Stomach smooth muscle (tissue), 2 donors: Measurements from ENCODE around the gene LDLRAD3.
A peak's percentile ranks its signal among the peaks of the same experiment; 100 is the strongest.

ENCODE experiments used
- H3K27ac ChIP-seq: one replicate; pipeline ENCODE4 v1.7.0; 2013; ENCODE audit warnings: mild to moderate bottlenecking, low read length, inconsistent platforms
- H3K27me3 ChIP-seq, 2 donors: one replicate each; pipeline ENCODE4 v1.7.0; 2013; ENCODE audit warnings: low read length in 2 of 2; ENCODE audit not compliant: insufficient read depth in 2 of 2, control insufficient read depth in 1 of 2
- H3K36me3 ChIP-seq, 2 donors: one replicate each; pipeline ENCODE4 v1.7.0; 2013; ENCODE audit warnings: low read length in 2 of 2; ENCODE audit not compliant: control insufficient read depth in 2 of 2, insufficient read depth in 2 of 2
- H3K4me1 ChIP-seq: one replicate; pipeline ENCODE4 v1.7.0; 2013; ENCODE audit warnings: low read length; ENCODE audit not compliant: control insufficient read depth, insufficient read depth
- H3K4me3 ChIP-seq, 2 donors: one replicate each; pipeline ENCODE4 v1.7.0; 2013; ENCODE audit warnings: low read length in 2 of 2
- H3K9ac ChIP-seq, 2 donors: one replicate each; pipeline ENCODE4 v1.7.0; 2013; ENCODE audit warnings: low read length in 2 of 2, mild to moderate bottlenecking in 1 of 2
- H3K9me3 ChIP-seq, 2 donors: one replicate each; pipeline ENCODE4 v1.7.0; 2013; ENCODE audit warnings: low read length in 2 of 2; ENCODE audit not compliant: control insufficient read depth in 2 of 2
- donor health status: healthy.
- donor health status: Pancreatic carcinoma.

Gene LDLRAD3

GRCh38 chr11:36062796-36063365 is 119.0 kb downstream of the LDLRAD3 start:
- Histone ChIP-seq H3K9me3 (peaks cover 2 to 3% of the 10 kb centered on the region in 2 donors), H3K4me1 (no peaks in the 10 kb centered on the region), H3K36me3 (no peaks in the 10 kb centered on the region), H3K9ac (no peak overlapping the region), H3K27me3 (no peaks in the 10 kb centered on the region), H3K4me3 (no peak overlapping the region), H3K27ac (no peak overlapping the region)

DNA sequence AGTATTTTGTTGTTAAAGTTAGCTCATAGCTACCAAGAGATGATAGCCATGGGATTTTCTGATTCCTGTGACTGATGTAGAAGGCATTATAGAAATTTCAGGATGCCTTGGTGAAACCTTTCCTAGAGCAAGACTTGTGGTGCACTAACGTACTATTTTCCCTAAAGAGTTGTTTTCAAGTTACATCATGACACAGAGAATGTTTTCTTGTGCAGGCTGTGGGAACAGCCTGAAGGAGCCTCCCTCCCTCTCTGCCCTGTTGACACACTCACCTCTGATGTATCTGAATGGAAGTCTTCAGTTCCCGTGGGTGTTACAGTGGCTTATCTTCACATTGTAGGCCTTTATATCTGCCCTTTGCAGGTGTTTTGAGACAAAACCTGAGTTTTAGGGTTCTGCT is 121.6 kb downstream of the LDLRAD3 start:
- Histone ChIP-seq H3K36me3 (no peaks in the 10 kb centered on the region), H3K27ac (no peak overlapping the region)

GRCh38 chr11:36066891-36067290 is 123.0 kb downstream of the LDLRAD3 start:
- H3K27me3 ChIP-seq = no peaks in the 10 kb centered on the region
- no peaks in the 10 kb centered on the region for H3K36me3 ChIP-seq
- H3K9ac ChIP-seq = no peak overlapping the region
- H3K27ac ChIP-seq = no peak overlapping the region
- no peaks in the 10 kb centered on the region for H3K4me1 ChIP-seq
- no peak overlapping the region for H3K4me3 ChIP-seq
- H3K9me3 ChIP-seq = peaks cover 0 to 3% of the 10 kb centered on the region in 2 donors

More for the DNA sequence above, 121.6 kb downstream of the LDLRAD3 start:
- Histone ChIP-seq H3K4me3 (no peak overlapping the region), H3K27me3 (no peaks in the 10 kb centered on the region), H3K4me1 (no peaks in the 10 kb centered on the region), H3K9ac (no peak overlapping the region), H3K9me3 (peaks cover 0 to 3% of the 10 kb centered on the region in 2 donors)

DNA sequence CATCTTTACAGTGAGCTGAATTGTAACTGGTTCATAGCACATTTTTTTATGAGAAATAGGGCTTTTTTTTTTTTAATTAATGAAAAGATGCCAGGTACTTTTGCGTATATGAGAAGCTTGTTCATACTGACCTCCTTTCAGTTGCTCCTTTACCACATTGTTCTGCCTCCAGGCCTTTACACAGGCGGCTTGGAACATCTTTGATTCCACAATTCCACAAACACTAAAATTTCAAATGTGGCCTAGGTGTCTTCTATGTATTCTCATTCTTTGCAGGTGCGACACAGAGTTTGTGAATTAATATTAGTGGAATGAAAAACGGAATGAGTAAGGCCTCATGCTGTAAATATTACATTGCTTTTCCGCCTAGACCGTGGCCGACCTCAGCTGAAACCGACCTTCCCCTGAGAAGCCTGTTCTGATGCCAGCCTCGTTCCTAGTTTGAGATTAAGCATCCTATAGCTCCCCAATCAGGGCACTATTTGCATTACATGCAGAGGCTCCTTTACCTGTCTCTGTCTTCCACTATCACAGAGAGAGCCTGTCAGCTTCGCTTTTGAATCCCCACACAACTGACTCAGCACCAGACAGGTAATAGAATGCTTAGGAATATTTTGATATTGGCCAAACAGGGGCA is 125.8 kb downstream of the LDLRAD3 start:
- Histone ChIP-seq H3K4me1 (peaks cover 14% of the 10 kb centered on the region), H3K4me3 (no peak overlapping the region), H3K9ac (no peak overlapping the region), H3K9me3 (peaks cover 0 to 3% of the 10 kb centered on the region in 2 donors), H3K27ac (no peak overlapping the region), H3K36me3 (no peaks in the 10 kb centered on the region), H3K27me3 (no peaks in the 10 kb centered on the region)

- Histone ChIP-seq H3K4me1 (peaks cover 19% of the 10 kb centered on the region), H3K27me3 (no peaks in the 10 kb centered on the region), H3K9me3 (peaks cover 0 to 3% of the 10 kb centered on the region in 2 donors), H3K9ac (no peak overlapping the region), H3K27ac (no peak overlapping the region), H3K36me3 (no peaks in the 10 kb centered on the region), H3K4me3 (no peak overlapping the region)
Measured at GRCh38 chr11:36070213-36070953, 126.5 kb downstream of the LDLRAD3 start.

- peaks cover 19% of the 10 kb centered on the region for H3K4me1 ChIP-seq
- H3K9me3 ChIP-seq = peaks cover 0 to 3% of the 10 kb centered on the region in 2 donors
- H3K36me3 ChIP-seq = no peaks in the 10 kb centered on the region
- no peak overlapping the region for H3K4me3 ChIP-seq
- no peaks in the 10 kb centered on the region for H3K27me3 ChIP-seq
- H3K27ac ChIP-seq = no peak overlapping the region
- no peak overlapping the region for H3K9ac ChIP-seq
Measured at GRCh38 chr11:36070954-36071330, 127.1 kb downstream of the LDLRAD3 start.

DNA sequence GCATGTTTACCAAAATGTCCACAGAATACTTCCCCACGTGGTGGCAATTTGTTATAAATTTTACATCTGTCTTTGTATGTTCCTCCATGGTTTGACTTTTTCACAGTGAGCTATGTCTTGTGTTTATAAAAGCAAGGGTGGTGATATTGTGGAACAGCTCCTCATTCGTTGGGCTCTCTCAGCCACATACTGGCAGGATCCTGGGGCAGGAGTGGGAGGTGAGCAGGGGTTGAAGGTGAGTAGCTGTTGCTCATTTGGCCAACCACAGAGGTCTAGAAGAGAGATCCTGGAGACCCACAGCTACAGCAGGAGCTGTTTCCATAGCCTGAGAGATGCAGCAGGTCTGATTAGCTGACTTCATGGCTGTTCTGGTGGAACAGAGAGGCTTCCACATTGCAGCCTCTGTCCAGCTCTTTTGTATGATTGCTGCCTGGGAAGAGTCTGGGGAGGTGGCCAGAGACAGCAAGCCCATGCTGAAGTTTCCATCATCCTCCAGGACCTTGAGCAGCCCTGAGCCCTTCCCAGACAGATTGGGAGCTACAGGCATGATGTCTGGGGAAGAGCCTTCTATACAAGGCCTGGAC is 128.1 kb downstream of the LDLRAD3 start:
- Histone ChIP-seq H3K4me3 (no peak overlapping the region), H3K27ac (no peak overlapping the region), H3K4me1 (peaks cover 19% of the 10 kb centered on the region), H3K36me3 (no peaks in the 10 kb centered on the region), H3K9ac (no peak overlapping the region), H3K27me3 (no peaks in the 10 kb centered on the region), H3K9me3 (peaks cover 0 to under 1% of the 10 kb centered on the region in 2 donors)

DNA sequence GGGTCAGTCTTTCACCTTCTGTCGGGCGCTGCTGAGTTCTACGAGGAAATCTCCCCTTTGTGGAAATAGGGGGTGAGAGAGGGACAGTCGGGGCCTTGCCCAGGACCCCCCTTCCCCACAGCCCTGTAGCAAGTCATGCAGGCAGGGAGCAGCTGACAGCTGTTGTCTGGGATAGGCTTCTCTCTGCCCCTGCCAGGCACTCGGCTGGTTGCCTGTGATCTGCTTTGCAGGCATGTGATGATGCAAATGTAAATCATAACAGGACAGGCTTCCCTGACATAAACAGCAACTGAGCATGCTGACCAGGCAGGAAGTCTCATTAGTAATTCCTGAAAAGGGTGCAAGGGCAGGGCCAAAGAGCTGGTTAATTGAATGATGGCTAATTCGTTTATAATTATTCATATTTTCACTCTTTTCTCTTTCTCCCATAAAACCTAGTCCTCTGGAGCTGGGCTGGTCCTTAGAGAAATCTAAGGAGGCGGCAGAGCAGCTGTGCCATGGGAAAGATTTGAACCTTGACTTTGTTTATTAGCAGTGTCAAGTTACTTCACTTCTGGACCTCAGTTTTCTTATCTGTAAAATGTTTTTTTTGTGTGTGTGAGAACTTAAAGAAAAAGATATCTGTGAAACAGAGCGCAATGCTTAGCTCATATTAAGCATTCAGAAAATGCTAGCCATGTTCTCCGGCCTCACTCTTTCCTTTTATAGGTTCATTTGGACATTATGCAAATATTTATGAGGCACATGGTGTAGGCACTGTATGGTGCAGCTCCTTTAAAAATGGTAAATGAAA is 129.7 kb downstream of the LDLRAD3 start:
- Histone ChIP-seq H3K4me3 (peak overlapping the region in 1 of 2 donors; percentile 35), H3K9me3 (no peaks in the 10 kb centered on the region), H3K4me1 (peaks cover 19% of the 10 kb centered on the region), H3K36me3 (no peaks in the 10 kb centered on the region), H3K27ac (no peak overlapping the region), H3K9ac (no peak overlapping the region), H3K27me3 (no peaks in the 10 kb centered on the region)

- no peak overlapping the region for H3K4me3 ChIP-seq
- peaks cover 19% of the 10 kb centered on the region for H3K4me1 ChIP-seq
- H3K9ac ChIP-seq = no peak overlapping the region
- no peaks in the 10 kb centered on the region for H3K9me3 ChIP-seq
- H3K27ac ChIP-seq = peak overlapping the region; percentile 18
- no peaks in the 10 kb centered on the region for H3K36me3 ChIP-seq
- H3K27me3 ChIP-seq = no peaks in the 10 kb centered on the region
Measured at GRCh38 chr11:36074941-36075431, 131.1 kb downstream of the LDLRAD3 start.

DNA sequence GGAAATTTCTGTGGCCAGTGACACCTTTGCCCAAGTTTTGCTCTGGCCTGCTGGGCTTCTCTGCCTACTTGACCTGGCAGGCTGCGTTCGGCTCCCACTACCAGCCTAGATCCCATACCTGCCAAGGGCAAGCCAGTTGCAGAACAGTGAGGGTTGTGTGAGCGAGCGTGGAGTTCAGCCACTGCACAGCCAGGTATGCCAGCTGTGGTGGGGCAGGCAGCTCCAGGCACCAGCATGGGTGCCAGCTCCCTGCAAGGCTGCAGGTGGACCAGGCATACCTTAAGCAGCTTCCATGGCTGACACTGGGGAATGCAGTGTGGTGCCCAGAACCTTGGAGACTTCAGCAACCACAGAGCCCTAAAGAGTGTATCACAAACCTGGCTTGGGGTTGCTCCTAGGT is 133.5 kb downstream of the LDLRAD3 start:
- H3K36me3 ChIP-seq = peaks cover 0 to under 1% of the 10 kb centered on the region in 2 donors
- no peak overlapping the region for H3K9ac ChIP-seq
- peaks cover 19% of the 10 kb centered on the region for H3K4me1 ChIP-seq
- no peaks in the 10 kb centered on the region for H3K9me3 ChIP-seq
- no peak overlapping the region for H3K27ac ChIP-seq
- H3K27me3 ChIP-seq = no peaks in the 10 kb centered on the region
- no peak overlapping the region for H3K4me3 ChIP-seq
